Middle frontal gyrus (tissue), 1 donor: Measurements from ENCODE around the gene PDPN.
"Not testable (repeated sequence)": the region's sequence is repeated elsewhere in the genome, so short reads cannot be mapped to it uniquely, and the experiment has no call there.

Source experiments
- DNase-seq: peaks from one replicate; pipeline ENCODE4 v3.0.0-alpha.2; 2015; ENCODE audit warnings: low spot score; ENCODE audit errors: extremely low spot score

The PDPN gene, protein sequence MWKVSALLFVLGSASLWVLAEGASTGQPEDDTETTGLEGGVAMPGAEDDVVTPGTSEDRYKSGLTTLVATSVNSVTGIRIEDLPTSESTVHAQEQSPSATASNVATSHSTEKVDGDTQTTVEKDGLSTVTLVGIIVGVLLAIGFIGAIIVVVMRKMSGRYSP

DNA sequence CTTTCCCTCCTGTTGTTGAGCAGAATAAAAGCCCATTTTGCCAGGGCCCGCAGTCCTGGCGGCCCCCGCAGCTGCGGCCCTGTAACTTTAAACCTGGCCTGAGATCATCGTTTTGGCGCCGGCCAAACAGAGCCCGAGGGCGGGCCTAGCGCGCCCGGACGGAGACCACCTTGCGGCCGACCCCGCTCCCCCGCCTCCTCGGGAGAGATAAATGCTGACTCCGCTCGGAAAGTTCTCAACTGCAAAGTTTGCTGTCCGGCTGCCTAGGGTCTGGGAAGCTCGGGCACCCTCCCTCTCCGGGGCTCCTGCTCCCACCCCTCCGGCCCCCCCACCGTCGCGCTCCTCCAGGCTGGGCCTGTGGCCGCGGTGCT is at the start of gene PDPN:
Gene PDPN, plus strand, starts transcription at position 238 of the 371 bp plus-strand sequence. CDS start 202 bp downstream, outside the sequence.
- DNase-seq = no peak

DNA sequence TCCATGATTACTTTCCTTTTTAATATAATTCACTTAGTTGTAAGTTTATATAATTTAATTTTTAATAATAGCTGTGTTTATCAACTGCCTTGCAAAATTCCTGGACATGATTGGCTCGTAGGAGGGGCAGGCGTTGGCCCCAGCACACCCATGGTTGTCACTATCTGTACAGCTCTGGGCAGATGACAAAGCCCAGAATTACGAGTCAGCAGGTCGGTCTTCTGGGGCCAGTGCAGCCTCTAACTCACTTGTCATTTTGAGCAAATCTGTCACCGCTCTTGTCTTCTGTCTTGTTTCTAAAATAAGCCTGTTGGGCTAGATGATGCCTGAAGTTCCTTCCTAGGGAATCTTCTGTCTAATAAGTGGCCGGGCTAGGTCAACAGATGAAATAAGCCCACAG is 48.4 kb upstream of the PDPN start:
- DNase-seq = no peak

DNA sequence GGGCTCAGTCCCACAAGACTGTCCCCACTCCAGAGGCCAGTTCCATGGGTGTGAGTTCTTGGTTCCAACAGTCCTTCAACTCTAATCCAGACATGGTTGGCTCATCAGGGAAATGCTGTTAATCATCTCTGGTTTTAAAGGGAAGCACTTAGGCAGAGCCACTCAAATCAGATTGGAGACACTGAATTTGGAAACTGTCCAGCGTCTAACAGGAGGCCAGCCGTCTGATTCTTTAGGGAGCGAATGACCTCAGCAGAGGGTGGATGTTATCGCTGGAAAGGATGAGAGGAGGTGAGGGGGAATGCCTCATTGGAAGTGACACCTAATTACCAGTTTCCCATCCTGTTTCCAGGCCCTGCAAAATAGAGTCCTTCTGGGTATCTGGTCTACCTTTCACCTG is 47.1 kb upstream of the PDPN start:
- DNase-seq = no peak

DNA sequence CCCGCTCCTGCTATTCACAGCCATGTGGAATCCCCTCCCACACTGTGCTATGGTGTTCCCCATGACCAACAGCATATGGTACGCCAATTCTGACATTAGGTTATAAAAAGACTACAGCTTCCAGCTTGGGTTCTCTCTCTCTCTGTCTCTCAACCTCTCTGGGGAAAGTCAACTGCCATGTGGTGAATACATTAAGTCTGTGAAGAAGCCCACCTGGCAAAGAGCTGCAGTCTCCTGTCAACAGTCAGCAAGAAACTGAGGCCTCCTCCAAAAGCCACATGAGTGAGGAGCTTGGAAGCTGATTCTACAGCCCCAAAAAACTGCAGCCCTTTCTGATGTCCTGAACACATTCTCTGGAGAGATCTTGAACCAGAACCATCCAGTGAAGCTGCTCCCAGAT is 44.8 kb upstream of the PDPN start:
- DNase-seq = no peak

DNA sequence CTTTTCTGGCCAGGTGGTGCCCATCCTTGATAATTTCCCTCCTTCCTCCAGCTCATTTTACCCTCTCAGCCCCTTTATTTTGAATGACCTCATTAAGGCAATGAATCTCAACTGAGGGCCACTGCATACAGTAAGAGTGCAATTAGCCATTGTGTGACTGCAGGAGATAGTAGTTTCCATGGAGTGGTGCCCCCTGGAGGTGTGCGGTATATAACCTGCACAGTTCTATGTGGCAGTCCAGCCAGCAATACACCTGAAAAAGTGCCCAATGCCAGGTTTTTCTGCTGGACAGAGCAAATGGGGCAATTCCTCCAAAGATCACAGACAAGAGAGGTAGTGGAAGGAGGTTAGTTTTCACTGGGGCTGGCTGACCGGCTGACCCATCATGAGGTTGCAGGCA is 43.9 kb upstream of the PDPN start:
- DNase-seq = no peak

DNA sequence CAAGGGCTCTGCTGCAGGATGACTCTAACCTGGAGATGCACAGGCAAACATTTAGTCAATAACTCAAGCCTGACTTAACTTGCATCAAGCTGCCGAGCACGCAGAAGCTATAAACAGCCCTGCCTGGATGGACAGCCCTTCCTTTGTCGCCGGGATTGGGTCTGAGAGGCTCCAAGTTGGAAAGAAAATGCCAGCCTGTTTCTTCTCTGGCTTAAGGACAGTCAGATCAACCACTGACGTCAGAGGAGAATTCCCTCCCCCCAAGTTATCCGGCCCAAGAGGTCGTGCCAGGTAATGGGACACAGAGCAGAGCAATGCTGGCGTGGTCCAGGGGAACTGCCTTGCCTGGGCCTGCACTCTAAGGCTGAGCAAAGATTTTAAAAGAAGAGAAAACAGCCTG is 42.8 kb upstream of the PDPN start:
- no peak for DNase-seq

DNA sequence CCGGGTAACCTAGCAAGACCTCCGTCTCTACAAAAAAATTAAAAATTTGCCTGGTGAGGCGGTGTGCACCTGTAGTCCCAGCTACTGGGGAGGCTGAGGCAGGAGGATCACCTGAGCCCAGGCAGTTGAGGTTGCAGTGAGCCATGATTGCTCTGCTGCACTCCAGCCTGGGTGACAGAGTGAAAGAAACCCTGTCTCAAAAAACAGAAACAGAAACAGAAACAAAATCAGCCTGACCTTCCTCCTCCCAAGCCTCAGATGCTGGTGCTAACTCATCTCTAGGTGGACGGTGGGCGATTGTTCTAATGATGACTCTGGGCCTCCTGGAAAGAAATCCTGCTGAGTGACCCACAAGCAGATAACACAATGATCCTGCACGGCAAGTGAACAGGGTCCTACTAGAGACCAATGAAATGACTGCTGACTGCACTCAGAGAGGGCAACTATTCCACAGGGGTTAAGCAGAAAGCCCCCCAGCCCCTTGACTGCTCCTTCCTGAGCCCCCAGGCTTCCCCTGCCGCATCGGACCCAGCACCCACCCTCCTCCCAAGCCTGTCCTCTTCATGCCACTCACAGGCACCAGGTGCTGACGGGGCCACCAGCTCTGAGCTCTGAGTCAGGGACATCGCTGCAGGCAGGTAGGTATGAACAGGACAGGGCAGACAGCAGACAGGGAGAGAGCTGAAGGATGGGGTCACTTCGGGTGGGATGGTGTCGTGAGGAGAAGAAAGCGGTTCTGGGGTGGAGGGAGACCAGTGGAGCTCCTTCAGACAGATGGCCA is 42.0 kb upstream of the PDPN start:
- DNase-seq = no peak

DNA sequence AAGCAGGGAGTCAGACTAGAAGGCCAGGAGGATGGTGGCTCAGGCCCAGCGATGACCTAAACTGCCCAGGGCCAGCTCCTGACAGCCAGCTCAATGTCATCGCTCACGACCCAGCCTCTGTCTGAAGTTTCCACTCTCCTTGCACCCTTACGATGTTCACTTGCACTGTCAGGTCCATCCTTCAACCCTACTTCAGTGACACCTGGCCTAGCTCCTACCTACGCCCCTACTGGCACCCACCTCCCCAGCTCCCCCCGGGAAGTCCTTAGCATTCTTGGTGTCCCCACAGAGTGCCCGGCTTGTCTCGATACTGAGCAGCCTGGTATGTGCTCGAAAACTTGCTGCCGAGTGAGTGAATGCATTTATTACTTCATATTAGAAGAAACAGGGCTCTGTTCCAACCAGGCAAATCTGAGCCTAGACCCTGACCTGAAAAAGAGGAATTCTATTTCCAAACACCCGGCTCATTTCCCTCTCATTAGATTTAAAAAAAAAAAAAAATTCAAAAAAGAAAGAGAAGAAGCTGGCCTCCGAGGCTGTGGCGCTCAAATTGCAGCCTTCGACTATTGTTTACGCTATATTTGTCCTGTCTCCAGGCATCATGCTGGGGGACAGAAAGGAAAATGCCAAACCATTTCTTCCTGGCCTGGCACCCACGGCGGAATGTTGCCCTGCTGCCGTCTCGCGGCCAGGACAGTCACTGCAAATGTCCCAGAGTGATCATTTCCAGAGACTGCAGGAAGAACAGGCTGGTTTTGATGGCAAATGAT is 40.0 kb upstream of the PDPN start:
- DNase-seq = peak; percentile 15

DNA sequence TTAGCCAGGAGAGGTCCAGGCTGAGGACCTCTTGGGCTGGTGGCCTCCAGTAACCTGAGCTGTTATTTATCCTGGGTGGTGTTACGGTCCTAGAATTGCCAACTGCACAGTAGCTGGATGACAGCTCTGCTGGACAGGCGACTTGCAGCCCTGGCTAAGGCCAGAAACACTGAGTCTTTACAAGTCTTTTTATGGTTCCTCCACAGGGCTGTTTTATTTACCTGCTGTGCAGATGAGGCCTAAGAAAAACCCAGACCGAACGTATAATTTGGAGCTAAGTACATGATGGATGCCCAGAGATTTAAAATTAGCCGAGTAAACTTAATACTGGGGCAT is 39.4 kb upstream of the PDPN start:
- no peak for DNase-seq

DNA sequence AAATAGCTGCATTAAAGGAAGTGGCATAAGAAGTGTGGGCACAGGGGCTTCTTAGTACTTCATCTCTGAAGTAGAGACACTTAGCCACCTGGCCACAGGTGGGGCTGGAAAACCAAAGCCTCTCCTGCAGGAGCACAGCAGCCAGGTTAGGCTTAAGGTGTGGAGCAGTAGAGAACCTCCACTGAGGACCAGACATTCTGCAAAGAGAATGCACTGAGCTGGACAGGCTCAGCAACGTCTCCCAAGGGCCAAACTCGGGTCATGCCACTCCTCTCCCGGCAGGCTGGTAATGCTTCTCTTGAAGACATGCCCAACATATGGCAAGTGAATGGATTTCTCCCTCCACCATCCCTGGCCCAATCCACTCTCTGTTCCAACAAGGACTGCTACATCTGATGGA is 36.8 kb upstream of the PDPN start:
- DNase-seq = no peak

DNA sequence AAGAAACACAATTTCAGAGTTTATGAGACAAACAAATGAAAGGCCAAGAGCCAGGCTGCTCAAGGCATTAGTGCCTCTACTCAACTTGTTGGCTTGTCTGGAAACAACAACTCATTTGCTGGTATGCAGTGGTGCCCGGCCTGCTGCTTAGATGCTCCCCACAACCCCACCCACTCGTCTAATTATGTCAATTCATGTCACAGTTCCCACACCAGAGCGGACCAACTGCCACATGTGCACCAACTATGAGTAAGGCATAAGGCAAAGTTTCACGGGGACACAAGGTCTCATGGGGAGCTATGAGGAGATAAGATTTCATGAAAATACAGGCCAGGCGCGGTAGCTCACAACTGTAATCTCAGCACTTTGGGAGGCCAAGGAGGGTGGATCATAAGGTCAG is 35.4 kb upstream of the PDPN start:
- DNase-seq = no peak

DNA sequence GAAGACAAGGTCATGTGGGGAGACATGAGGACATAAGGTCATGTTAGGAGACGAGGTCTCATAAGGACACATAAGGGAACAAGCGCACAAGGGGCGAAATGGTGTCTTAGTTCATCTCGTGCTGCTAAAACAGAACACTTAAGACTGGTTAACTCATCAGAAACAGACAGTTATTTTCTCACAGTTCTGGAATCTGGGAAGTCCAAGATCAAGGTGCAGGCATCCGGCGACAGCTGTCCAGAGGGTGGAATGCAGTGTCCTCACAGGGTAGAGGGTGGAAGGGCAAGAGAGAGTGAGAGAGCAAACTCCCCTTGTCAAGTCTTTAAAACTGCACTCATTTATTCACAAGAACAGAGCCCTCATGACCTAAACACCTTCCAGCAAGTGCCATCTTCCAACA is 34.6 kb upstream of the PDPN start:
- DNase-seq = no peak

DNA sequence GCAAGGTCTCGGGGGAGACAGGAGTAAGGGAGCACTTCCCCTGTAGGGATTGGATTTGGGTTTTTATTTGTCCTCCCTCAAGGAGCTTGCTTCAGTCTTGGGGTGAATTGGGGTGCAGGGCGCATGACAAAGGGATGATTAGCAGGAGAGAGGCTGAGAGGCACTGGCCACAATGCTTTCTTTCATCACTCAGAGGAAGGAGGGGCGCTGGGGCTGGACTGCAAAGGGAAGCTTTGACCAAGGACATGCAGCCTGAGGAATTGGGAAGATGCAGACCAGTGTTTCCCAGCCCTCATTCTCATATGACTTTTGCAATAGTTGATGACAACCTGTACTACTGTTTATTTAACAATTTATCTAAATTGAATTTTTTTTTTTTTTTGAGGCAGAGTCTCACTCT is 34.1 kb upstream of the PDPN start:
- no peak for DNase-seq

DNA sequence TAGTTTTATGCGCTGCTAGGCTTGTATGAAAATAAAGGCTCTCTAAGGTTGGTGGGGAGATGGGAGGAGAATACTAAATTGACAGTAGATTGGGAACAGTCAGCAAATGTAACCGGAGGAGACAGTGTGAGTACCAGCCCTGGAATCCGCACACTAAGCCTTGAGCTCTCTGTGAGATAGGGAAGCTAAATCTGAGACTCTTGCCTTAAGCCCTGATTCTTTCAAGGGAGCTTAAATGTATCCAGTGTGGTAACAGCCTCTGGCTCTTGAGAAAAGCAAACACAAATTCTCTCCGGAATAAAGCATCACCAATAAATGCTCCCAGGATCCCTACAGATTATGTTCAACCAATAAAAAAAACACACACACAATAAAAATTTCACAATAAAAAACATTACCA is 33.0 kb upstream of the PDPN start:
- DNase-seq = no peak

DNA sequence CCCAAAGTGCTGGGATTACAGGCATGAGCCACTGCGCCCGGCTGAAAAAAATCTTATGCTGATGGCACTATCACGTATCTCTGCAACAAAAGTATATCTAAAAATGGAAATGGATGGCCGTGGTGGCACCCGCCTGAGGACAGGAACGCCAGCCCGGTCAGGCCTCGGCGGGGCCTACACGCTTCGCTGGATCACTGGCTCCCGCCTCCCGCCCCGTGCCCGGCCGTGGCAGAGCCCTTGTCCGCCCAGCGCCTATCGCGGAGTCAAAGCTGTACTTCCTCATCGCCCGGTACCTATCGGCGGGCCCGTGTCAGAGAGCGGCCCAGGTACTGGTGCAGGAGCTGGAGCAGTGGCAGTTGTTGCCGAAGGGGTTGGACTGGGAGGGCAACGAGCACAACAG is 28.8 kb upstream of the PDPN start:
- no peak for DNase-seq

DNA sequence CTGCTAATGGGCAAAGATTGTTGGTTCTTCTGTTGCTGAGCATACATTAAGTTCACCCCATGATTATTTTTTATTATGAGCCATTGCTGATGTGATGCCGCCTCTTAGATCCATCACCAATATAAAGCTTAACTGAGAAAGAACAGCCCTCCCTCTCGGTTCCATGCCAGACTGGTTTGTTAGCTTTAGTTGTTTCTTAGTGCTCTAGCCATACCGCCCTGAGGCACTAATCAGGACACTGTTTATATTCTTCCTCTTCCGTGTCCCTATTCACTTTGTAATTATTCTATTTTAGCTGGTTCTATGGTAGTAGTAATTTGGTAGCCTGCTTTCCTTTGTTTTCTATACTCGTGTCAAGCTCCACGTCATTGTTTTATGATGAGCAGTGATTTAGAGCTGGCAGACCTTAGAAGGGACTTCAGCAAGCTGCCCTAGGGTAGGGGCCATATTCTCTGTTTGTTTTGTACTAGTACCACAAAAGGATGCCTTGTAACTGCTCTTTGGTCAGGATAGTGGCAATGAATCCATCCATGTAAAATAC is 27.3 kb upstream of the PDPN start:
- no peak for DNase-seq

DNA sequence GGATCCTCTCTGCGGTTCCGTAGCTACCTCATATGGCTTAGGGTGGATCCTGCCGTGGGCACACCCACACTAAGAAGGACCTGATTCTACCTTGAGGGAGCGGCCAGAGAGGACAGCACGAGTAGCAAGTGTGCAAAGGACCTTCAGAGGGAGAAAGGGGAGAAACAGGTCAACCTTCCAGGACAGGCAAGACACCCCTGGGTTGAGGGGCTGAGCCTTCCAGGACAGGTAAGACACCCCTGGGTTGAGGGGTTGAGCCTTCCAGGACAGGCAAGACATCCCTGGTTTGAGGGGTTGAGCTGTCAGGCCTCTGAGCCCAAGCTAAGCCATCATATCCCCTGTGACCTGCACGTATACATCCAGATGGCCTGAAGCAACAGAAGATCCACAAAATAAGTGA is 23.1 kb upstream of the PDPN start:
- DNase-seq = no peak

DNA sequence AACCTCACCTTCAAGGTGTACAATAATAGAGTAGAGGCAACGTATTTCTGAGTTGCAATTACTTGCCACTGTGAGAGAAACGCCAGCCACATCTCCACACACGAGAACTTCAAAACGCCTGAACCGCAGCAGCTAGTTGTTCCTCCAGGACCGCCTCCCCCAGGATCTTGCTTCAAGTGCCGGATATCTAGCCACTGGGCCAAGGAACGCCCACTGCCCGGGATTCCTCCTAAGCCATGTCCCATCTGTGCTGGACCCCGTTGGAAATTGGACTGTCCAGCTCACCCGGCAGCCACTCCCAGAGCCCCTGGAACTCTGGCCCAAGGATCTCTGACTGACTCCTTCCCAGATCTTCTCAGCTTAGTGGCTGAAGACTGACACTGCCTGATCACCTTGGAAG is 20.7 kb upstream of the PDPN start:
- DNase-seq = not testable (repeated sequence)

DNA sequence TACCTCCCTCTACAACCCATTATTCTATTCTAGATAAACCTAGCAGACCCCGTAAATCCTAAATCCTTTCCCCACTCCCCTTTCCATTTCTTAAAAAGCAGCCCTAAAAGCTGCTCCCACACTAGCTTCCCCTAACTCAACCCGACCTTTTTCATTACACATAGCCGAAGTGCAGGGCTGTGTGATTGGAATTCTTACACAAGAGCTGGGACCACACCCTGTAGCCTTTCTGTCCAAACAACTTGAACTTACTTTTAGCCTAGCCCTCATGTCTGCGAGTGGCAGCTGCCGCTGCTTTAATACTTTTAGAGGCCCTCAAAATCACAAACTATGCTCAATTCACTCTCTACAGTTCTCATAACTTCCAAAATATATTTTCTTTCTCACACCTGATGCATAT is 19.6 kb upstream of the PDPN start:
- no peak for DNase-seq

DNA sequence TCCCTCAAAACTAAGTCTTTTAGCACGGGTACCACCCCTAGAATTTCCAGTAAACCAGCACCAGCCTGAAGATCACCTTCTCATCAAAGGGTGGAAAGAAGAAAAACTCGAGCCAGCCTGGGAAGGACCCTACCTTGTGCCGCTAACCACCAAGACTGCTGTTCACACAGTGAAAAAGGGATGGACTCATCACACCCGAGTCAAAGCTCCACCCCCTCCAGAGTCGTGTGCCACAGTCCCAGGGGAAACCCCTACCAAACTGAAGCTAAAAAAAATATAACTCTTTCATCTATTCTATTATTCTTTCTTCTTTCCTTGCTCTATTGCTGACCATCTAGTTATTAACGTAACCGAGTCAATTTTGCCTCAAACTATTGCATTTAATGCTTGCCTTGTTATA is 13.2 kb upstream of the PDPN start:
- DNase-seq = not testable (repeated sequence)

DNA sequence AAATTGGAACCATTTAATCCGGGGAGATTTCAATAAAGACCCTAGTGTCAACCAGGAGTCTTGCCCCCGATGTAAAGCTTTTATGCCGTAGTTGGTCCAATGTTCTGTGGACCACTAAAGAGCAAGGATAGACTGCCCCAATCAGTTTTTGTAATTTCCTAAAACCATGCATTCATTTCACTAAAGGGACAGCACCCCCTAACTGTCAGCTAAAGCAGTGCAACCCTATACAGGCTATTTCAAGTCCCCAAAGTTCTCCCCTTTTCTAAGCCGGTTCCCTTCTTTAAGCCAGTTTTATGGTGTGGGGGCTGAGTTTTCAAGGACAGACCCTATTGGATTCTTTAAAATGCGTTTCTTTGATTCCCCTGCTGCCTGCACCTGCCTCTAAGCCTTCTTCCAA is 12.7 kb upstream of the PDPN start:
- DNase-seq = no peak

DNA sequence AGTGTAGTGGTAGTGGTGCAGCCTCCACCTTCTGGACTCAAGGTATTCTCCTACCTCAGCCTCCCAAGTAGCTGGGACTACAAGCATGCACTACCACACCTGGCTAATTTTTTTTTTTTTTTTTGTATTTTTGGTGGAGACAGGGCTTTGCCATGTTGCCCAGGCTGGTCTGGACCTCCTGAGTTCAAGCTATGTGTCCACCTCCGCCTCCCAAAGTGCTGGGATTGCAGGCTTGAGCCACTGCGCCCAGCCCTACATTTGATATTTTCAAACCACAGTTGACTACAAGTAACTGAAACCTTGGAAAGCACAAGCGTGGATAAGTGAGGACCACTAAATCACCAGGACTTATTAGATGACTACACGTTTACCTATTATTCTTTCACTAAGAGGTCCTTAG is 10.0 kb upstream of the PDPN start:
- no peak for DNase-seq

DNA sequence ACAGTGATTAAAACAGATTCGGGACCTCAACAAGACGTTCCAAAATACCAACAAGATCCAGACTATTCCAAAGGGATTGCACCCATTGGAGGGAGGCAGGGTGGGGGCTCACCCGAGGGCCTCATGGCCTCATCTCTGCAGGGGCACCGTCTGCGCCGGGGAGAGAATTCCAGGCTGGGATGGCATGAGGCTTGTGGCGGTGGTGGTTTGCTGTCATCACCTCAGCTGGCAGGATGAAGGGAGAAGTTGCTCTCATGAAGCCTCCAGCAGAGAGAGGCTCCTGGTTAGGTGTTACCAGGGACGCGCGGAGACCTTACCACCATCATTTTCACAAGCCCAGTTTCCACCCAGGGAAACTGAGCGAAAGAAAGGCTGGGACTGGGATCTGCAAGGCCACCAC is 6.7 kb upstream of the PDPN start:
- no peak for DNase-seq
